Effector CD8-positive, alpha-beta T cell (primary cell): ENCODE data around the gene FALEC.
"Not testable (repeated sequence)": the region's sequence is repeated elsewhere in the genome, so short reads cannot be mapped to it uniquely, and the experiment has no call there.

ENCODE experiments used
- DNase-seq: peaks from one replicate; lab custom pipeline; 2025; lab: John Stamatoyannopoulos, UW

The FALEC gene

DNA sequence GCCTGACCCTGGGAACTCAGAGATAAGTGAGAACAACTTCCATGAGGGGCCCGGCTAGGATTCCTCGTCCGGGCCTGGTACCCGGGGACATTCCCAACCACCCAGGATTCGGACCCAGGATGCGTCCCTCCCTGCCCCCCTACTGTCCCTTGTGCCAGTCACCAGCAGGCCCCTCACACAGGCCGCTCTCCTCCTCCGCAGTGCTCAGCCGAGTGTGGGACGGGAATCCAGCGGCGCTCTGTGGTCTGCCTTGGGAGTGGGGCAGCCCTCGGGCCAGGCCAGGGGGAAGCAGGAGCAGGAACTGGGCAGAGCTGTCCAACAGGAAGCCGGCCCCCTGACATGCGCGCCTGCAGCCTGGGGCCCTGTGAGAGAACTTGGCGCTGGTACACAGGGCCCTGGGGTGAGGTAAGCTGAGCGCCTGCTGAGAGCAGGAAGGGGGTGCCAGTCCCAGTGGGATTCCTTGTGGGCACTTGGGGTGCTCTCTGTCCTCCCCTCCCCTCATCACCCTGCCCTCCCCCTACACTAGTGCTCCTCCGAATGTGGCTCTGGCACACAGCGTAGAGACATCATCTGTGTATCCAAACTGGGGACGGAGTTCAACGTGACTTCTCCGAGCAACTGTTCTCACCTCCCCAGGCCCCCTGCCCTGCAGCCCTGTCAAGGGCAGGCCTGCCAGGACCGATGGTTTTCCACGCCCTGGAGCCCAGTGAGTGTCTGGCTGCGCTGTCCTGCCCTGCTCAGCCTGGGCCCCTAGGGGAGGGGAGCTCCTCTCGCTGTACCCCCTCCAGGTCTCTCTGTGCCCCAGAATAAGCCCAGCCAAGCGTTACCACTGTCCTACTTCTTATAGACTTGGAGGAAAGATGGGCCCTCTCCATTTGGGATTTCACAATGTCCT, 43.5 kb downstream of the FALEC start:
- no peak for DNase-seq

DNA sequence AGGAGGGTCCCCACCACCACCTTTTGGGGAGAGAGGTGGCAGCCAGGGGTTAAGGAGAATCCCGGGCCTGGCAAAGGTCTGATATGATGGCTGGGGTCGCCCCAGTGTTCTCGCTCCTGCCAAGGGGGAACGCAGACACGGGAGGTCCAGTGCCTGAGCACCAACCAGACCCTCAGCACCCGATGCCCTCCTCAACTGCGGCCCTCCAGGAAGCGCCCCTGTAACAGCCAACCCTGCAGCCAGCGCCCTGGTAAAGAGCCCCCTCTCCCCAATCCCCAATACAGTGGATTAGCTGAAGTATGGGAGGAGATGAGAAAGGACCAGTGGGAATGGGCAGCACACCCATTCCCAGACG, 44.1 kb downstream of the FALEC start:
- DNase-seq, result no peak

DNA sequence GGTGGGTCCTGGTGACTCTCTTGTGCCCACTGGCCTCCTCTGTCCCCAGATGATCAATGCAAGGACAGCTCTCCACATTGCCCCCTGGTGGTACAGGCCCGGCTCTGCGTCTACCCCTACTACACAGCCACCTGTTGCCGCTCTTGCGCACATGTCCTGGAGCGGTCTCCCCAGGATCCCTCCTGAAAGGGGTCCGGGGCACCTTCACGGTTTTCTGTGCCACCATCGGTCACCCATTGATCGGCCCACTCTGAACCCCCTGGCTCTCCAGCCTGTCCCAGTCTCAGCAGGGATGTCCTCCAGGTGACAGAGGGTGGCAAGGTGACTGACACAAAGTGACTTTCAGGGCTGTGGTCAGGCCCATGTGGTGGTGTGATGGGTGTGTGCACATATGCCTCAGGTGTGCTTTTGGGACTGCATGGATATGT, 44.5 kb downstream of the FALEC start:
- peak; percentile 55 for DNase-seq

DNA sequence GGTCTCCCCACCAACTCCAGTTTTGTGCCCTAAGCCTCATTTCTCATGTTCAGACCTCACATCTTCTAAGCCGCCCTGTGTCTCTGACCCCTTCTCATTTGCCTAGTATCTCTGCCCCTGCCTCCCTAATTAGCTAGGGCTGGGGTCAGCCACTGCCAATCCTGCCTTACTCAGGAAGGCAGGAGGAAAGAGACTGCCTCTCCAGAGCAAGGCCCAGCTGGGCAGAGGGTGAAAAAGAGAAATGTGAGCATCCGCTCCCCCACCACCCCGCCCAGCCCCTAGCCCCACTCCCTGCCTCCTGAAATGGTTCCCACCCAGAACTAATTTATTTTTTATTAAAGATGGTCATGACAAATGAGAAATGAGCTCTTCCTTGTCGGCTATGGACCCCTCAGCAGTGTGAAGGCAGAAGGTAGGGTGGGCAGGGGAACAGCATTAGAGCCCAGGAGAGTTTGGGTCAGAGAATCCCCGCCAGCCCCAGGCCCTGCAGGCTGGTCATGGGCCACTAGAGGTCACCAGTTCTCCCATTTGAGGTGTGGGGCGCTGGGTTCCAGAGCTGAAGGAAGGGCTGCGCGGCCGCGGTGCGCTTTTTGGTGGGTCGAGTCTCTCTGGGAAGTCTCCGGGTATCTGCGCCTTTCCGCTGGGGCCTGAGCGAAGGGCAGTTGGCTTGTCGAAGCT, 45.2 kb downstream of the FALEC start:
- peak; percentile 57 for DNase-seq

DNA sequence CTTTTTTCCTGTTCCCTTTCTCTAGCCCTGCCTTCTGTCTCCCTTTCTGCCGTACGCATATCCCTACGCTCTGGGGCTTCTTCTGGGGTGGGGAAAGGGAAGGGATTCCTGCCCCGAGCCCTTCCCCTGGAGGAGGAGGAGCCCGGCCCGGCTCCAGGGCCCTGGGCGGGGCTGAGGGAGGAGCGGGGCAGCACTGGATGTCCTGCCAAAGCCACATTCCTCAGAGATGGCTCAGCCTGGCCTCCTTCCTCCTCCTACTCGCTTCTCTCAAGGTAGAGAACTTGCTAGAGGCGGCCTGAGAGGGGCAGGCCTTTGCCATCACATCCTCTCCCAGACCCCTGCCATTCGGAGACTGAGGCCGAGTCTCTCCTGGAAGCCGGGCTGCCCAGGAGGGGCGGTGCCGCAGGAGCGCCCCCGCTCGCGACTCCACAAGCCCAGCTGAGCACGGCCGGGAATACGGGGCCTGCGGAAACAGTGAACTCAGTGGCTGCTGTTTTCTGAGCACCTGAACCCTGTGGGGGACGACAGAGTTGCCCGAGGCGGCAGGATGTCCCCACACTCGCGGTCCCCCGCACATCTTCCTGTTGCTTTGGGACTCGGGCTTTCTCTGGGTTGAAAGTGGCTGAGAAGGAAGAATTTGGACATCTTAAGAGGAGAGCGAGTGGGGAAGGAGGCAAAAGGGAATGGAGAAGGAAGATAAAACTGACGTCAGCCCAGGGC, 45.9 kb downstream of the FALEC start:
- DNase-seq, result peak; percentile 48

DNA sequence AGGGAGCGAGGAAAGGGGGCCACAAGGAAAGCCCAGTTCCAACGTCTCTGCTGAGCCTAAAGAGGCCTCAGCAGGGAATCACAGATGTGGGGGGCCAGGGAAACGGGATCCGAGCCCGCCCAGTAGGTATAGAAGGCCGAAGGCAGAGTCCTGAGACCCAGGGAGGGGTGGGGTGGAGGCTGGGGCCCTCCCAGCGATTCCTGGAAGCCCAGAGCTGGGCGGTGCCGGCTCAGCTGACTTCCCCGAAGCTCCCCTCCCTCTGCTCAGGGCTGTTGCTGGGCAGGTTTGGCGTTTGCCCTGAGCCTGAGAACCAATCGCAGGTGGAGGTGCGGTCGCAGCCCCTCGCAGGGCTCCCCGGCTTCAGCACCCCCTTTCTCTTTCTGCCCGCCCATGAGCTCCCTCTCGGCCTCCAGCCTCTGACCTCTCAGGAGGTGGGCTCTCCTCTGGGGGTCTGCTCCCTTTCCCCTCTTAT, 46.5 kb downstream of the FALEC start:
- peak; percentile 72 for DNase-seq

DNA sequence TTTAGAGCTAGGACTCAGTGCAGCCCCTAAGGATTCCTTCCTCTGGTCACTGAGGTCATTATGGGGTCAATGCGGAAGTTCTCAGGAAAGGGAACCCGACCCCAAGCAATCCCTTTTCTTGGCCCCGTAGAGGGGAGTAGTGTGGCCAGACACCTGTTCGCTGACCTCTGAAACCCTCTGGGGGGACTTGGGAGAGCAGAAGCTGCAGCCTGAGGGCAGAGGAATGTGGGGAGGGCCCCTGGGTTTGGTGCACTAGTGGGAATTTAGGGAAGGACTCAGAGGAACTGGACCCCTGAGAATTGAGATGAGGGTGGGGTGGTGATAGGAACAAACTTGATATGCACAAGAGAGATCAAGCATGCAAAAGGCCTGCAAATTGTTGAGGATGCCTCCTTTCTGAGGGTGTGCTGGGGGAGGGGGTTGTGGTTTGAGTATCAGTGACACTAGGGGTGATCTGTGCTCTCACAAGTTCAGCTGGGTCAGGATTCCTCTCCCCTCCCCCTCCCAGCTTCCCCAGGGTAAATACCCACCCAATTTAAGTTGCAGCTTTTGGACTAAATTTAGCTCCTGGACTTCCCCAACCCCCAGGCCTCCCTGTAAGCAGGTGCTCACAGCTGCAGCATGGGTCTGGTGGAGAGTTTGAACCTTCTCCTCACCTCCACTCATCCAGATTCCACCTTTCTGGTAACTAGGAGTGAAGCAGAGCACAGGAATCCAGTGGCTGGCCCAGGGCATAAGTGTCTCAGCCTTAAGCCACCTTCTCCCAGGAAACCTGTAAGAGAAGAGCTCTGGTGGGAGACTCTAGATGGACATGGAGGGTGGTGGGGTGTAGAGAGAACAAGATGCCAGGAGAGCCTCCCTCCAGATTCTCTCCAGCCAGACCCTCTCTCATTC, 47.1 kb downstream of the FALEC start:
- peak; percentile 33 for DNase-seq

DNA sequence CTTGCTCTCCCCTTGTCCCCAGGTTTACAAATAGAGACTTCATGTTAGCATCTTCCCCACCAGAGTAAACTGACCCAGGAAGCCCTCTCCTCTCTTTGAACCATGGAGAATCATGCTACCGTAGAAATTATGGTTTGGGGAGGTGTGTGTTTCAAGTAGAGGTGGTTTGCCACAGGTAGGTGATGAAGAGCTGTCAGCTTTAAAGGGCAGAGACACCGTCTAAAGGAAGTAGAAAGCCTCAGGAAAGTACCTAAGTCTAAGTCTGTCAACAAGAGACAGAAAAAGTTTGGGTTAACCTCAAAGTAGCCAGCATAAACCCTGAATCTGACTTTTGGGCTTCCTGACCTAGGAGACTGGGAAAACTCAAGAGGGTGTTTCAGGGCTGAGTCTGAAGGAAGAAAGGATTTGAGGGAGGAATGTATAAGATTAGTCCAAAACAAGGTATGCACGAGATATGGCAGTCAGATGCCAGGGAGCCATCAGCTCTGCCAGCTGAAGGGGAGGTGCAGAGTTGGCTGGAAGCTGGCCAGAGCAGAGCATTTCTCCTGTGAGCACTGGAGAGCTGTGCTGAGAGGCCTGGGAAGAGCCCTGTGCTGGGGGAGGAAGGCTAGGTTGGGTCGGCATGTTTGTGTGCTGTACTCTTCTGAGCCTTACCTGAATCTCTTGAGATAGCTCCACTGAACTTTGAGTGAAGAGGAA, 47.9 kb downstream of the FALEC start:
- DNase-seq, result peak; percentile 8

DNA sequence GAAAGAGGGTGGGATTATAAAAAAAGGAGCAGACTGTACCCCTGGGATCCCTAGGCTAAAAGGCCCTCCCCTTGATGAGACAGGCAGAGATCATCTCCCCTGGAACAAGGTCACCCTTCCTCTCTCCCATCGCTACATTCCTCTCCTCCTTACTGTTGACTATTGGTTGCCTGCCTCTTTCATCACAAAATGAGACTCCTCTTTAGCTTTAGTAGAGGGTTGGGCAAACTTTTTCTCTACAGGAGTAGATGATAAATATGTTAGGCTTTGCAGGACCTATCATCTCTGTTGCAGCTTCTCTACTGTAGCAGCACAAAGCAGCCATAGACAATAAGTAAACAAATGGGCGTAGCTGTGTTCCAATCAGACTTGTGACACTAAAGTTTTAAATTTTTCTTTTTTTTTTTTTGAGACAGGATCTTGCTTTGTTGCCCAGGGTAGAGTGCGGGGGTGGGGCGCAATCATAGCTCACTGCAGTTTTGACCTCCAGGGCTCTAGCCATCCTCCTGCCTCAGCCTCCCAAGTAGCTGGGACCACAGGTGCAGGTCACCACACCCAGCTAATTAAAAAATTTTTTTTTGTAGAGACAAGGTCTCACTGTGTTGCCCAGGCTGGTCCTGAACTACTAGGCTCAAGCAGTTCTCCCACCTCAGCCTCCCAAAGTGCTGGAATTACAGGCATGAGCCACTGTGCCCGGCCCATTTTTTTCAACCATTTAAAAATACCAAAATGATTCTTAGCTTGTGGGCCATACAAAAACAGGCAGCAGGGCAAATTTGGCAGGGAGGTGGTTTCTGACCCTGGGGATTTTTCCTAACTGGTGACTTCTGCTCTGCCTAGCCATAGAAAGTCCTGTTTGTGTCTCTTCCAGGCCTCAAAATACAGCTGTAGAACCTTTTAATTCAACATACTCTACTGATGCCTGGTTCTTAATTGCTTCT, 48.8 kb downstream of the FALEC start:
- DNase-seq, result no peak

DNA sequence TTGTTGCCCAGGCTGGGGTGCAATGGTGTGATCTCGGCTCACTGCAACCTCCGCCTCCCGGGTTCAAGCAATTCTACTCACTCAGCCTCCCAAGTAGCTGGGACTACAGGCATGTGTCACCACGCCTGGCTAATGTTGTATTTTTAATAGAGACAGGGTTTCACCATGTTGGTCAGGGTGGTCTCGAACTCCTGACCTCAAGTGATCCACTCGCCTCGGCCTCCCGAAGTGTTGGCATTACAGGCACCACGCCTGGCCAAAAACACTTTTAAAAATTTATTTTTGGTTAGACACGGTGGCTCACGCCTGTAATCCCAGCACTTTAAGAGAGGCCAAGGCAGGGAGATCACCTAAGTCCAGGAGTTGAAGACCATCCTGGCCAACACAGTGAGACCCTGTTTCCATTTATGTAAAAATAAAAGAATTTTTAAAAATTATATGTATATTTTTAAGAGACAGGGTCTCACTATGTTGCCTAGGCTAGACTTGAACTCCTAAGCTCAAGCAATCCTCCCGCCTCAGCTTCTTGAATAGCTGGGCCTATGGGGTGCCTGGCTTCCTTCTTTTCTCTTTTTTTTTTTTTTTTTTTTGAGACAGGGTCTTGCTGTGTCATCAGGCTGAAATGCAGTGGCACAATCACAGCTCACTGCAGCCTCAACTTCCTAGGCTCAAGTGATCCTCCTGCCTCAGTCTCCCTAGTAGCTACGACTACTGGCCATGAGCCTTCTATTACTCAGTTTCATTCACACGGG, 49.9 kb downstream of the FALEC start:
- DNase-seq, result not testable (repeated sequence)

DNA sequence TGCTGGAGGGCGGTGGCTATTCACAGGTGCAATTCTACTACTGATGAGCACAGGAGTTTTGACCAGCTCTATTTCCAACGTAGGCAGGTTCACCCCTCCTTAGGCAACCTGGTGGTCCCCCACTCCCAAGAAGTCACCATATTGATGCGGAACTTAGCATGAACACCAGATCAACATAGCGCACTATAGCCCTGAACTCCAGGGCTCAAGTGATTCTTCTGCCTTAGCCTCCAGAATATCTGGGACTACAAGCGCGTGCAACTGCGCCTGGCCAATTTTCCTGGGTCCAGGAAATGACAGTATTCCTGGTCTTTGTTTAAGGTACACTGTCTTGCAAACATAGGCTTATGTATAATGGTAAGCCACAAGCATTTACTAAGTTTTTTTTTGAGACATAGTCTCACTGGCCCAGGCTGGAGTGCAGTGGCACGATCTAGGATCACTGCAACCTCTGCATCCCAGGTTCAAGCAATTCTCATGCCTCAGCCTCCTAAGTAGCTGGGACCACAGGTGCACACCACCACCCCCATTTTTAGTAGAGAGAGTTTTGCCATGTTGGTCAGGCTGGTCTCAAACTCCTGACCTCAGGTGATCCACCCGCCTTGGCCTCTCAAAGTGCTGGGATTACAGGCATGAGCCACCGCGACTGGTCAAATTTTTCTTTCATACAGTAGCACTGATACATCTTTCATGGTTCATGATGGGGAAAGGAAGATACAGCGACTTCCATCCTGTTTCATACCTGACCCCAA, 51.2 kb downstream of the FALEC start:
- DNase-seq, result no peak

DNA sequence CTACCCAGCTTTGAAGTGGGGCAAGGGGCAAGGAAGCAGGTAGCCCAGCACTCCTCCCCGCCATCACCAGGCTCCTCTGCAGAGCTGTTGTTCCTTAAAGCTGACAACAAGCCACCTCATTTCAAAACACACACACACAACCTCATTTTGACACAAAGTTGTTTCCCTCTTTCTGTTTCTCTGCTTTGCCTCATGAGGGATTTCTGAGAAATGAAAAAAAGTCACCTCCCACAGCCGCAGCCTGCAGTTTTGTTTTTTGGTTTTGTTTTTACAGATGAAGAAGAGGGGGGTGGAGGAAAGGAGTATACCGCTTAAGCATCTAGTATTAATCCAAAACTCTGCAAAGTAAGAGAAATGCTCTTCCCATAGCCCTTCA, 51.8 kb downstream of the FALEC start:
- peak; percentile 10 for DNase-seq

DNA sequence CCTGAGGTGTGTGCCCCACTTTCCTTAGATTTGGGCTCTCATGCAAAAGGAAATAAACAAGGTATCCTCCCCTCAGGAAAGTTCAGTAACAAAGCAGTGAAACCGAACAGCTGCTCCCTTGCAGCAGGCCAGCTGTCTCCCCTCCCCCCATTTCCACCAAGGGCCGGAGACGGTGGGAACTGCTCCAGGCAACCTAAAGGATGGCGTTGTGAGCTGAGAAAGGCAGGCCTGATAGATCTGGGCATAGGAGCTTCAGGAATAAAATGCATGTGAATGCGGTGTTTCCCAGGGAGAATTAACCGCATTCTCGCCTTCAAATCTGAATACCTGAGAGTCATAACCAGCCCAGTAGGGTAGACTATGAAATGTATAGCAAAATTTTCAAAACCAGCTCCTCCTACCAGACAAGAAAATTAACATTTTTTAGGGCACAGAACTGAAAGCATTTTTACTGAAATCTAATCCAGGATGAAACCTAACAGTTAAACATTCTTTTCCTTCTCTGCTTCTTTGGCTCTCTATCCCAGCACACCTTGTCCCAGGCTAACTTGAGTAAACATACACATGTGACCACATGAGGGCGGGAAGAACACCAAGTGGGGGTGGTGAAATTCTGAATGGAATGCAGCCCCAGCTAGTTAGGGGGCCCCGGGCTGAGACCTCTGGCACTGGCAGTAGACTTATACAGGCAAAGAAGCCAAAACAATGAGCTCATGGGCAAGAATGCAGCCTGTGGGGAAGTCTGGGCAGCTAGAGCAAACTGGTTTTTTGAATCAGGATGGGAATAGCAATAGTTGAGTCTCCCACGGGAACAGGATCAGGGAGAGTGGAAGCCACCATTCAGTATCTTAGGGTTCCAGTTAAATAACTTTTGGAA, 52.4 kb downstream of the FALEC start:
- DNase-seq, result peak; percentile 8

DNA sequence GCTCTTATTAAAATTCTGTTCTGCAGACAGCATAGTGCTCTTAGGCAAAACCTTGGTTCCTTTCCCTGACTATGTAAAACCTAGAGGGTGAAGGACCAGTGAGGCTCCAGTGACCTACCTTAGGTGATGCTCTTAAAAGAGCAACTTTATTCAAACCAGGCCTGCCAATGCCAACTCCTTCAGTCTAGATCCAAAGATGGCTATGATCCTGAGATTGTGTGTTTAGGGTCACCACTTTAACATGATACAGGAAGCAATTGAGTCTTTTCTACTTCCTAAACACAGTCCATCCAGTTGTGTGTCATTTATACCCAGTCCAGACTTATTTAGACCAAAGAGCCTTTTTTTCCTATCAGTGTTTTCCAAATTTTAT, 53.0 kb downstream of the FALEC start:
- DNase-seq, result no peak

DNA sequence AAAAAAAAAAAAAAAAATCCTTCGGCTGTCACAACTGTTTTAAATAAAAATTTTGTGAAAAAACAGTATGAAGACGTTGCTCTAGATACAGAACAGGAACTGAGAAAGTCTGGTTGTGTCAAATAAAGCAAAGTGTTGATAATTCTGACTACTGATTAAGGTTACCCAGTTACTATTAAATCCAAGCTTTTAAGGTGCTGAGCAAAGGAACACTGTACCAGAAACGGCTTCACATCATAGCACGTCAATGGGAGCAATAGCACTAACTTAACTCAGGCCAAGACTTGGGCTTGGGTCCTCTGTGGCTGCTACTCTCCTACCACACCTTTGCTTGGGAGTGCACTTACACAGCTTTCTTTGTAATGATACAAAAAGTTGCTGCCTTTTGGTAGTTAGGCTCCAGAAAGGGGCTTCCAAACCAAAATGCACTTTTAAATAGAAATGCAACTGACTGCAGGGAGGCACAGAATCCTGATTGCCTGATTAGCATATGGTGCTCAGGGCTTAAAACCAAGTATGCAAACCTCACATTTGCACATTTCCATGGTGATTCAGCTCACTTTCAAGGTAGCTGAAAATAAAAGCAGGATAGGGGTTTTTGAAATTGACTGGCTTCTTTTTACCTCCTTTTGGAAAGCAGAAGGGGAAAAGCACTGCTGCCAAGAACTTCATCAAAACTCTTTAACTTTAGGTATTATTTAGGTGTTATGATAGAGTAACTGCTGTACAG, 57.5 kb downstream of the FALEC start:
- no peak for DNase-seq

DNA sequence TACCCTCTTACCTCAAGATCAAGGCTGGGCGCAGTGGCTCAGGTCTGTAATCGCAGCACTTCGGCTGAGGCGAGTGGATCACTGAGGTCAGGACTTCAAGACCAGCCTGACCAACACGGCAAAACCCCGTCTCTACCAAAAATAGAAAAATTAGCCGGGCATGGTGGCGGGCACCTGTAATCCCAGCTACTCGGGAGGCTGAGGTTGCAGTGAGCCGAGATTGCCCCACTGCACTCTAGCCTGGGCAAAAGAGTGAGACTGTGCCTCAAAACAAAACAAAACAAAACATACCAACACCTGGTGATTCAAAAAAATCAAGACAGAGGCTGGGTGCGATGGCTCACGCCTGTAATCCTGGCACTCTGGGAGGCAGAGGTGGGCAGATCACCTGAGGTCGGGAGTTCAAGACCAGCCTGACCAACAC, 58.1 kb downstream of the FALEC start:
- DNase-seq, result peak; percentile 5
